GM18868 (cell line): Measurements from ENCODE around the gene PHACTR3.

ENCODE experiments used
- ATAC-seq: cut with Tn5 transposase; IDR thresholded peaks from one replicate; pipeline ENCODE4 v1.9.1; 2021; ENCODE audit warnings: mild to moderate bottlenecking, moderate library complexity; ENCODE audit not compliant: unreplicated experiment

PHACTR3 gene

GRCh38 chr20:59809630-59810448 is 205.5 kb downstream of the PHACTR3 start:
- no peak for ATAC-seq

DNA sequence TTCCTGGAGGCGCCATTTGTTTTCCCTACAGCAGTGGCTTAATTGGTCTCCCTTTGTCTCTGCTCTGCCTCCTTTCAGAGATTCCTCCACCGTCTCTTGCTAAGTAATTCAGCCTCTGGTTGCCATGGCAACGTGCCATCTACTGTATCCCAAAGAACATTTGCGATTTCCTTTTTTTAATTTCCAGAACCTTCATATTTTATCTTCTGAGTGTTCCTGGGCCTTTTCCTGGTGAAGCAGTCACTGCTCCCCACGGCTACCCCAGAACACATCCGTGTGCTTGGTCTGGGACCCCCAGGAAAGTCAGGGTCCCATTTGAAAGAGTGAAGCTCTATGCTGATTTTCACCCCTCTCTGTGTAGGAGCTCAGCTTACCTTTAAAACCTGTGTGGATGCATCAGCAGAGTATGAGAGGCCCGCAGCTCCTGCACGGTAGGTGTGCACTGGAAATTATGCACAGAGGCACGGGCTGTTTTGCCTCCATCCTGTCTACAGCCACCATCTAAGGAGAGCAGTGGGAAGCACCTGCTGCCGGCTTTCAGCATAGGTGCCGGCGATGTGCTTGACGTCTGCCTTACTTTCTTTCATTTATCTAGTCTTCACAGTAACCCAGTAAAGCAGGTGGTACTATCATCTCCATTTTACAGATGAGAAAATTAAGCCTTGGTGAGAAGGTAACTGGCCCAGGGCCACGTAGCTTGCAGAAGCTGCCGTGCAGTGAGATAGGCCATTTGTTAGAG is 206.3 kb downstream of the PHACTR3 start:
- no peak for ATAC-seq

- no peak for ATAC-seq
These were observed 207.4 kb downstream of the PHACTR3 start for GRCh38 chr20:59811681-59812171.

- ATAC-seq = no peak
These were observed 208.2 kb downstream of the PHACTR3 start for GRCh38 chr20:59812286-59813125.

- ATAC-seq = no peak
These were observed 209.0 kb downstream of the PHACTR3 start for GRCh38 chr20:59813126-59813947.

- ATAC-seq = no peak
These were observed 209.9 kb downstream of the PHACTR3 start for GRCh38 chr20:59813948-59814839.

- no peak for ATAC-seq
These were observed 210.6 kb downstream of the PHACTR3 start for GRCh38 chr20:59814840-59815340.

GRCh38 chr20:59816146-59816738 is 211.9 kb downstream of the PHACTR3 start:
- no peak for ATAC-seq

DNA sequence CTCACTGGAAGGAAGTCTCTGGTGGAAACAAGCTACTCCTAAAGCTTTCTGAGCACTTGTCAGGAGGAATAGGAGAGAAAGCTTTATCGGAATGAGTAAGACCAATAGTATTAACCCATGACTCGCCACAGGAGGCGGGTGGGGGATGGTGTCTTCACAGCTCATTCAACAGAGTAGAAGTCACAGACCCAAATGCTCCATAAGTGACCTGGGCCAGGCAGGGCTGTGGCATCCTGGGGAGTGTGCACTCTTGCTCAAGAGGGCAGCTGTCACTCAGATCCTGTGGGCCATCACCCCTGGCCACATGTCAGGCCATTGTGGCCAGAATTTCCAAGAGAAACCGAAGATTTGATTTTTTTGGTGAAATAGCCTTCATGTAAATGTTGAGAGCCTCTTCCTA is 213.1 kb downstream of the PHACTR3 start:
- ATAC-seq = no peak

DNA sequence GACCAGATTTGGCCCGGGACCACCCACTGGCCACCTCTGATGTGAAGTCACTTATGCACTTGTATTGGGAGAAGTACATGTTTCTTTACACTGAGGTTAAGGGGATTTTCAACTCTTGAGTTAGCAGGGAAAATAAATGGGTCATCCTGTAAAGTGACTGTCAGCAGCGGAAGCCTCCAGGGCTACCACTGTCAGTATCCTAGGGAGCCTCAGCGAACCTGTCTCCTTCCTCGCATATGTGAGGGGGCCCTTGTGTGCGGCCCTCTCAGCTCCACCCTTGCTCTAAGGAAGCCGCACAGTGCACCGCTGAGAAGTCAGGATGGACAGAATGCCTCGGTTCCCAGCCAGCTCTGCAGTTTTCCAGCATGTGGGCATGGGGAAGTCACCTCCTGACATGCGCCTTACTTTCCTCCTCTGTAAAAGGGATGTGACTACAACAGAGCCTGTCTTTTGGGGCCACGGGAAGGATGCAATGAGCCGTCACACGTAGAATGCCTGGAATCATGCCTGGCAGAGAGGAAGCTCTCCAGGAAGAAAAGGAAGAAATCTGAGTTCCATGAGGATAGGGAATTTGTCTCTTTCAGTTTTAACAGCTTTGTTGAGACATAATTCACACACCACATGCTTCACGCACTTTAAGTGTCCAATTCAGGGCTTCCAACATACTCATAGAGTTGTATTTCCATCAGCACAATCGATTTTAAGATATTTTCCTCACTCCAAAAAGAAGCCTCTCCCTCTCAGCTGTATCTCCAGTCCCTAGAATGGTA is 213.7 kb downstream of the PHACTR3 start:
- no peak for ATAC-seq

DNA sequence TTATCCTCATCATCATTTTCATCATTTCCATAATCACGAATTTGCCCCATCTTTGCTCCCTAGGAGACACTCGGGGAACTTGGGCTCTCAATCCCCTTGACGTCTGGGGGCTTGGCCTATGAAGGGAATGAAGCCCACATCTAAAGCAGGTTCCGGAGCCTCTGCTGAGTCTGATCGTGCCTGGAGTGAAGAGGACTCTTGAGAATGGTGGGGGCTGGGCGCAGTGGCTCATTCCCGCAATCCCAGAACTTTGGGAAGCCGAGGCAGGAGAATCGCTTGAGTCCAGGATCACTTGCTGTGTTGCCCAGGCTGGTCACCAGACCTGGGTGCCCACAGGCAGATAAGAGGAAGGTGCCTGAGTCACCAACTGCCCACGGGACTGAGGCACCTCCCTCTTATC is 214.6 kb downstream of the PHACTR3 start:
- no peak for ATAC-seq

GRCh38 chr20:59819496-59820203 is 215.3 kb downstream of the PHACTR3 start:
- ATAC-seq = no peak

DNA sequence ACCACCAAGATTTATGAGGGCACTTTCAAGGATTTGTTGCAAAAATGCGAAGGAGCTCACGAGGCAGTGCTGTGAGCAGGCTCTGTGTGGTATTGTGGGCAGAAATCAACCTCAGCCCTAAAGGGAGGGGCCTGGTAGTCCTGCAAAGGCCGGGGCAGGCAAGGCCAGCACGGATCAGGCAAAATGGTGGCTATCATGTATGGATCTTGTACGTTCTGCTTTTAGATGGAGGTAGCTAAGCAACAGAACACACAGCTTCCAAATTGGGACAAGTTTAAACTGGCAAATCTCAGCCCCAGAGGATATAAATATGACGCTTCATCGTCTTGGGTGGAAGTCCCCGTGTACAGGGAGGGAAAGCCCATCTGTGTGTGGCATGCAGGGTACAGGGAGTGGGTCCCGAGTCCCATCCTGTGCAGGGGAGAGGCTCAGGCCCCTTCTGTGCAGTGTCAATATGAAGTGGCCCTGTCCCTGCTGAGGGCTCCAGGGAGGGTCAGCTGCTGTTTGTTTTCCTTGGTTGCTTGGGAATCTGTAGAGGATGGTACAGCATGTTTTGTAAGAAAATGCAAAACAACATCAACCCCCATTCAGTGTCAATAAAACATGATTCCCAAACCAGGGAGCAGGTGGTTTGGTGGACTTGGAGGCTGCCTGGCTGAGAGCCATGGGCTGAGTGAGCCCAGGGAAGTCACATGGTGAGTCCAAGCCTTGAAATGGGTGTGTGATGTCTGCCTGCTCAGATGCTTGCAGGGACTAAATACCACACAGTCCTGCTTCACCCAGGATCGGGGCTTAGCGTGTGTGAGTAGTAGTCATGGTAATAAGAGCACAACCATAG is 216.1 kb downstream of the PHACTR3 start:
- peak; percentile 72 for ATAC-seq

DNA sequence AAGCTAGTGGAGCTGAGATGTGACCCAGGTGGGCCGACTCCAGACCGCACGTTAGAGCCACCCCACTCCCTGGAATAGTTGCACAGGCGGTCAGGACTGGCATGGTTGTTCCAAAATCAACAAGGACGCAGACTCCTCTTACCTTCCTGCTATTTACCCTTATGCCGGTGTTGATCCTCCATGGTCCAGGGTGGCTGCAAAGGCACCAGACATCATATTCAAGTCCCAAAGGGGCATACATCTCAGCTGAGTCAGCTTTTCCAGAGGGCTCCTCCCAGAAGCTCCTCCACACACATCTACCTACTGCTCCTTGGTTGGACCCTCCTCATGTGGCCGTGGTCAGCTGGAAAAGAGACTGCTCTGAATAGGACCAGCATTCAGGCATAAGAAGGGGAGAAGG is 216.9 kb downstream of the PHACTR3 start:
- ATAC-seq = no peak

GRCh38 chr20:59821788-59822187 is 217.4 kb downstream of the PHACTR3 start:
- no peak for ATAC-seq

- ATAC-seq = no peak
These were observed 218.1 kb downstream of the PHACTR3 start for GRCh38 chr20:59822291-59823029.
